SH-SY5Y (cell line): ENCODE results near the gene AADAT.
A peak's percentile ranks its signal among the peaks of the same experiment; 100 is the strongest.

Source experiments
- GATA2 ChIP-seq: IDR thresholded peaks from 2 replicates; pipeline ENCODE4 v1.6.1; 2011; ENCODE audit warnings: mild to moderate bottlenecking, low read depth, low read length
- GATA3 ChIP-seq: IDR thresholded peaks from 2 replicates; pipeline ENCODE4 v1.6.1; 2011; ENCODE audit warnings: low read depth, mild to moderate bottlenecking, low read length, moderate library complexity

Gene AADAT

DNA sequence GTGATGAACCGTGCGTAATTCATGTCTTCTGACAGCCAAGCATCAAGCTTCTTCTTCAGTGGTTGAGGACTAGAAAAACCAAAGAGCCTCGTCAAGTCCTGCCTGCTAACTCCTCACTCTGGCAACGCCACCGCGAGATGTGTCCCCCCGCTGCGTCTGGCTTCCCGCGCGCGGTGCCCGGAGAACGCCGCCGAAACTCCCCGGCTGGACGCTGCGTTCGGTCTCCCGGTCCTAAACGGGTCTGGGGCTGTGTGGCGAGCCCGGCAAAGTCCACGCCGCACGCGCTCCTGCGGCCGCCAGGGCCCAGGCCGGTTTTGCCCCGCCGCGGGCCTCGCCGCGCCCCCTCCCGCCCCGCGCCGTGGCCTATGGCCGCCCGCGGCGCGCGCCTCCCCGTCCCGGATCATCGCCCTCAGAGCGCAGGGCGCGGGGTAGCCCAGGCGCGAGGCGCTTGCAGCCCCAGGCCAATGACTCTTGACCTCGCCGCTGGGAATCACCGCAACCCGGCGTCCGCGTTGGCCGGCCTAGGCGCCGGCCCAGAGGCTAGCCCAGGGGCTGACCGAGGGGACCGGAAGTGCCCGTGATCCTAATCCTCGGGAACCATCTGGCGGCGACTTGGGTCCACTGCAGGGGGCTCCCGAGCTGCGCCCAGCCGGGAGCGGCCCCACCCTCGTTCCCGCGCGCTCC, at the start of gene AADAT:
Gene AADAT (minus strand): TSS at position 289 of the 684 bp plus-strand sequence. CDS start 266 bp downstream, at position 23.
- TF ChIP-seq GATA2 (peak; percentile 34; the same call in 1 of the 2 replicates), GATA3 (no peak)

DNA sequence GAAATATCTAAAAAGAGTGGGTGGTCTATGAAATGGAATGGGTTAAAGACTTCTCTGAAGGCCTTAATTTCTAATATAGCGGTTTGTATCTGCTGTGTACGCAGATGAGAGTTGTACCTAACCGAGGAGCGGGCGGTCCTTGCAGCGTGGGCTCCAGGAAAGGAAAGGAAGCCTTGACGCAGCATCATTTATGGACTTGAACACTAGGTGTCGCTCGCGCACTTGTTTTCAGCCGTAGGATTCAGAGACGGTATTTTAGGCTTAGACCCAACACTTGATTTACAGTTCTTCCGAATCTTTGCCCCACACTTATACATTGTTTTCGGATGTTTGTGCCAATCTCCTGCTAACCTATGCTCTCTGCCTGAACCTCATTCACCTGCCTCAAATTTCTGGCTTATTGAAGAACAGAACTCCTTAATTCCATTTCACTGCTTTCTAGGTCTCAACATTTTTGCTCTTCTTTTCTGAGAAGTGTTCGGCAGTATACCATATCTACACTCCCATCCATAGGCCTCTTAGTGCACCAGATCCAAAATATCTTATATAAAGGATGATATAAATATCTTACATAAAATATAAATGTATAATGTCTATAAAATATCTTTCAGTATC, 48.9 kb upstream of the AADAT start:
- TF ChIP-seq GATA3 (no peak), GATA2 (no peak)

DNA sequence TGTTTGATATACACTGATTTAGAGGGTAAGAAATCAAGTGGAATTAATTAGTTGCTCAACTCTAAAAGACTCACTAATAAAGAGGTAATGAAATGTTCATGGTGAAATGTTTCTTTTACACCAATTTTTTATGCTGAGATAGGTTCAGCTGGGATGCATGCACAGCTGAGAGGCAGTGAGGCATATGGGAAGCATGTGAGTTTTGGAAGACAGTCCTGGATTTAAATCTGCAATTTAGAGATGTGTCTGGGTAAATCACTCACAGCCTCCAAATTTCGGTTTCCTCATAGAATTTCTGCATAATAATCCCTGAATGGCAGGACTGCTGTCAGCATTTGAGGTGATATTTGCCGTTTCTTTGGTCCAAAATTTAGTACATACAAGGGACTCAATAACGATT, 48.2 kb upstream of the AADAT start:
- TF ChIP-seq GATA2 (no peak), GATA3 (no peak)

DNA sequence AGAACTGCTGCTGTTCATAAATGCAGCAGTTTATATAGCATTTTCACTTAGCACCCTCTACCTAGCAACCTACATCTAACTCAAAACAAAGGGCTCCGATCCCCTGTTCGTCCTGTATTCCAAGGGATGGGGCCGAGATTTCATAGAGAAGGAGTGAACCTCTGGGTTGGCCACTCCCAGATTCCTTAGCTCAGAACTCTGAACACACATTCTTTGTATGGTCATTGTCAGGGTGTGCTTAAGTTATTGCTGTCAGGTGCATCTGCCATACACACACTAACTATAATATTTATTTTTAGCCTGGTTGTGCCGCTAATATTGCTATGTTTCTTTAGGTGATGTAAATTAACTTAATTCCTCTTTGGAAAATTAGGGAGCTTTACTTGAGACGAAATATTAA, 47.7 kb upstream of the AADAT start:
- TF ChIP-seq GATA3 (no peak), GATA2 (no peak)

DNA sequence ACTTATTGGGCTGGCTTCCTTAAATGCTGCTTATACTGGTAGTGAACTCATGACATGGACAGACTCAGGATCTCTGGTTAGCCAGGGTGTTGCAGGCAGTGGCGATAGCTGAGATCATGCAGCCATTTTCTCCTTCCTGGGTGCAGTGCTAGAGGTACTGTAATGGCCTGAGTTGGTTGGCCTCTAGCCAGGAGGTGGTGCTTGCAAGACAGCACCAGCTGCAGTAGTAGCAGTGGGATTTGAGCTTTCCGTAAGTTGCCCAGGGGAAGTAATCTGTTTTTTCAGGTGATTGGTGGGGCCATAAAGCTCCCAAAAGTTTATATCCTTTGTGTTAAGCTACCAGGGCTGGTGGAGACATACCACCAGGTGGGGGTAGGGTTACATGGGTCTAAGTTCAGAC, 45.1 kb upstream of the AADAT start:
- TF ChIP-seq GATA2, result no peak
- TF ChIP-seq GATA3, result no peak

DNA sequence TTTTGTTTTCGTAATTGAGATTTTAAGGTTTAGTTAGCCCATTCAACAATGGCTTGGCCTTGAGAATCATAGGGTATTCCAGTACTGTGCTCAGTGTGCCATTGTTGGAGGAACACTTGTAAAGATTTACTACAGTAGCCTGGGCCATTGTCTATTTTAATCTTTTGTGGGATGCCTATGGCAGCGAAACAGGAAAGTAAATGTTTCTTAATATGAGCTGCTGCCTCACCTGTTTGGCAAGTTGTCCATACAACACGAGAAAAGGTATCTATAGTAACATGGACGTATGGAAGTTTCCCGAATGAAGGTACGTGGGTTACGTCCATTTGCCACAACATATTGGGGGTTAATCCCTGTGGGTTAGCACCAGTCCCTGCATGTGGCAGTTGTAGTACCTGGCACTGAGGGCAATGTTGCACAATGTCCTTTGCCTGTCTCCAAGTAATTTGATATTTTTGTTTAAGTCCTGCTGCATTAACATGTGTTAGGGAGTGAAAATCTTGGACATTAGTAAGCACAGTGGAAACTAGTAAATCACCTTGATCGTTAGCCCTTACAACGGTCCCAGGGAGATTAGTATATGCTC, 38.6 kb upstream of the AADAT start:
- TF ChIP-seq GATA2 (no peak), GATA3 (no peak)

DNA sequence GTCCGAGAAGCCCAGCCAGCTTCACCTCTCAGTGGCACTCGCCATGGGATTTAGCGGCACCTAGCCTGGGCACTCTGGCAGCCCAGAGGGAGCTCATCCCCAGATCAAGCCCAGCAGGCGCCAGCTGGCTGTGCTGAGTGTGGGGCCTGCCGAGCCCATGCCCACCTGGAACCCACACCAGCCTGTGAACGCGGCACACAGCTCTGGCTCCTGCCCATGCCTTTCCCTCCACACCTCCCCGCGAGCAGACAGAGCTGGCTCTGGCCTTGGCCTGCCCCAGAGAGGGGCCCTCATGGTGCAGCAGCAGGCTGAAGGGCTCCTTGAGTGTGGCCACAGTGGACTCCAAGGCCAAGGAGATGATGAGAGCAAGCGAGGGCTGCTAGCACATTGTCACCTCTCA, 38.0 kb upstream of the AADAT start:
- TF ChIP-seq GATA2, result no peak
- TF ChIP-seq GATA3, result no peak

DNA sequence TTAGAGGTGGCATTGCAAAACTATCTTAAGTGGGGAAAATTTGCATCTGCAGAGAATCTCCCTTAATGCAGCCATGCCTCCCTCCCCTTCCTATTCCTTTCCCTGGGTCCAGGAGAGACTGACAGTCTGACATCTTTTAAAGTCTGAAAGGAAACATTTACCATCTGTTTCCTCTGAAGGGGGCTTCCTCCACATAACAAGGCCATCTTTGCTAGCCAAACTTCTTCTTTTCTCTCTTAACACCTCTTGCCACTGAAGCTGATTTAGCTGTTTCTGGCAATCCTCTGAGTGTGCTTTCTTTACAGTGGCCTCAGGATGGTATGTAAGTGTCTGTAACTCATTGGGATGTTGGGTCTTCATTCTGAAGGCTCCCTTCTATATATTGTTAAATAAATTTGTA, 34.6 kb upstream of the AADAT start:
- no peak for TF ChIP-seq GATA3

DNA sequence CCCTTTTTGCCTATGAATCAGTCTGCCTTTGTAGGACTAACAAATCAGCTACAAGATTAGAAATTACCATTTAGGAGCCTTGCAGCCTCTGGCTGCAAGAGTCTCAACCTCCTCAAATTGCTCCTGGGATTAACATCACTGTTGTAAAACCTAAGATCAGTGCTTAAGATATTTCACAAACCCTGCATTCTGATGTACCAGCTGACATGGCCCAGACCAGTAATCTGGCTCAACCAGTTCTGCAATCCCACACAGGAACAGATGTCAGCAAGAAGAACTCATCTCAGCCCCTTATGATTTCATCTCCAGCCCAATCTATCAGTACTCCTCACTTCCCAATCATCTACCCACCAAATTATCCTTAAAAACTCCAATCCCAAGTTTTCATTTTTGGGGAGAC, 32.5 kb upstream of the AADAT start:
- TF ChIP-seq GATA3 (no peak), GATA2 (no peak)

DNA sequence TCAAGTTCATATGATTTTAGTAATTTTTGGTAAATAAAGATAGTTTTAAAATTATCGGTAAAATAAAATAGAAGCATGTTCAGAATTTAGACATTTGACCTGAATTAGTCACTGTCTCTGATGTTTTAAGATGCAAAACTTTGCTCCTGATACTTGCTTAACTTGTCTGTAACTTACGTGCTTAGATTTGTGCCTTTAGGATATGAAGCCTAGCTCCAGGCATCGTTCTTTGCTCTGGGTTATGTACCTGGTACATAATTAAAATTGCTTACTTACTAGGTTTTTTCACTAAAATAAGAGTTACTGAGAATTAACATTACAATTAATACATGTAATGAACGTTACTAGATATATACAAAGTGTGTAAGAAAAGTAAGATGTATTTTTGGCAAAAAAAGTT, 24.9 kb upstream of the AADAT start:
- TF ChIP-seq GATA2 (no peak), GATA3 (no peak)

DNA sequence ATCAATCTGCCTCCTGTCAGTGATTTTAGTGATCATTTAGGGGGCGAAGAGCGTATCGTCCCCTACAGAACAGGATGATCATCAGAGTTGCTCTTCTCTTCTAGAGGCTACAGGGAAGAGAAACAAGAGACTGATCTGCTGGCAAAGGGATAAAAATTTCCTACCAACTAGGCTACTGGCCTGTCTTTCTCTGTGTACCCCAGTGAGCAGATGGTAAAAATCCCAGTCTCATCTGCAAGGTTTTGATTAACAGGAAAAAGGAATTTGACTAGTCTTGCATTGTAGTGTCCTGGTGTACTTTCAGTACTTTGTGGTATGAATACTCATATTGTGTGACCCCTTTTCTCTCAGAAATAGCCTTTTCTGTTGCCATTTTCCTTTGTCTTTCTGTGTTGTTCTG, 21.8 kb upstream of the AADAT start:
- TF ChIP-seq GATA3 (no peak), GATA2 (no peak)

DNA sequence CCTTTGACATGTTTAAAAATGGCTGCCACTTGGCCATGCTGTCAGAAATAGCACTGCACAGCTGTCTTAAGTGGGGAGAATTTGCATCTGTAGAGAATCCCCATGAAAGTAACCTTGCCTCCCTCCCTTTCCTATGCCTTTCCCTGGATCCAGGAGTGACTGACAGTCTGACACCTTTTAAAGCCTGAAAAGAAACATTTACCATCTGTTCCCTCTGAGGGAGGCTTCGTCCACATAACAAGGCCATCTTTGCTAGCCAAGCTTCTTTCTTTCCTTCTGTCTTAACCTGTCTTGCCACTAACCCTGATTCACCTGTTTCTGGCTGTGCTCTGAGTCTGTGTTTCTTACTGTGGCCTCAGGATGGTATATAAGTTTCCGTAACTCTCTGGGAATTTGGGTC, 21.3 kb upstream of the AADAT start:
- TF ChIP-seq GATA2 (no peak), GATA3 (no peak)

DNA sequence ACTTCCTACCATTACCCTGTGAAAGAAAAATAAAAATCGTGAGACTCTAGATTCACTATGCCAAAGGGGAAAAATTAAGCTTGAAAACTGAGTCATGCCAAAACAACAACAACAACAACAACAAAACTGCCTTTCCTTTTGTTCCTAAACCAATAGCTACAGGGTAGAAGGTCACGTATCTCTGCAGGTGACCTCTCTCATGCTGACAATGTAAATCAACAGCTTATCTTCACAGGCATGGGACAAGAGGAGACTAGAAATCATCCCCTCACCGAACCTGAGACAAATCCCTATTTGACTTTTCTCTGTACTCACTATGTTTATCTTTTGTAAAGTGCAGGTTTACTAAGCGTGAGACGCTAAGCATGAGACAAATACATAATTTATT, 20.5 kb upstream of the AADAT start:
- no peak for TF ChIP-seq GATA2
- TF ChIP-seq GATA3, result no peak

DNA sequence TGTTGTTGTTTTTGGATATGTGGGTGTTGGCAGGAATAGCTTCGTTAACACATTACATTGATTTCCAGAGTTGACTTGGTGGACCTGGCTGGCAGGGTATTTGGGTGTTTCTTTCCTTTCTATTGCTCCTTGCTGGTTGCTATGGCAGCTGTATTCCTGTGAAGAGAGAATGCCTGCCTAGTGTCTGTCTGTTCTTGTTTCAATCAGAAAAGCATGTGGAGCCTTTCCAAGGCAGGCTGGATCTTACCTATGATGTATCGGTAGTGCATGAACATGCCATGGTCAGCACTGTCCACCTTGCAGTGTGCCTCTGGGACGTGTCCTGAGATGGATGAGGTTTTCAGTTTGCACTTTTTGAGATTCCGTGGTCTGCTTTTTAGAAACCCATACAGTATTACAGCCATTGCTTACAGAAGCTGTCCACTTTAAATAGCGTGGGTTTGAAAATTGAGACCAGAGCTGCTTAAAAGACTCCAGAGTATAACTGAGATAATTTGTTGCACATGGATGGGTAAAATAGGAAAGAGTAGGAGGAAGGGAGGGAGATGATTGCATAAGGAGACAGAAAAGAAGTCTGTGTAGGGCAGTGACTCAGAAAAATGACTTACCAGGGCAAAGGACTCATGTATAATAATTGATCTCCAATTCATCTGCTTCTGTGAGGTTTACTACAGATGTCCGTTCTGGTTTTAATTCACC, 20.0 kb upstream of the AADAT start:
- TF ChIP-seq GATA3 (no peak), GATA2 (no peak)

DNA sequence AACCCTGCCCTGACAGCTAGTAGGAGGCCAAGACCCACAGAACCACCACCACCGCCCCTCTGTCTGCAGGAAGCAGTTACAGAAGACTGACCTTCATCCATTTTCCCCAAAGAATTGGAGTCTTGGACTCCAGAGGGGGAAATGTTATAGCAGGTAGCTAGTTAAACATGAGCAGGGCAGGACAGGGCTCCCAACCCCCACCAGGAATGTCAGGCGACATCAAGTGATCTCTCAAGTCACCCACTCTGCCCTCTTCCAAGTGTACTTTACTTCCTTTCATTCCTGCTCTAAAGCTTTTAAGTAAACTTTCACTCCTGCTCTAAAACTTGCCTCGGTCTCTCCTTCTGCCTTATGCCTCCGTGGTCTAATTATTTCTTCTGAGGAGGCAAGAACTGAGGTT, 17.1 kb upstream of the AADAT start:
- TF ChIP-seq GATA3, result no peak
- TF ChIP-seq GATA2, result no peak
